Breast epithelium (tissue), 3 donors: Measurements from ENCODE around the gene CHD1L.

ENCODE experiments used
- POLR2A ChIP-seq: fragments of 450-650 bp; IDR thresholded peaks from one replicate; pipeline ENCODE4 v1.6.1; 2016; ENCODE audit warnings: antibody characterized with exemption, mild to moderate bottlenecking, moderate library complexity
- TF ChIP-seq, protein P1 (sequence below), 3 donors: fragments of 450-650 bp; IDR thresholded peaks; one replicate each; pipeline ENCODE4 v1.5.1; 2016 to 2017; ENCODE audit warnings: antibody characterized with exemption in 3 of 3, mild to moderate bottlenecking in 3 of 3, moderate library complexity in 3 of 3

DNA sequence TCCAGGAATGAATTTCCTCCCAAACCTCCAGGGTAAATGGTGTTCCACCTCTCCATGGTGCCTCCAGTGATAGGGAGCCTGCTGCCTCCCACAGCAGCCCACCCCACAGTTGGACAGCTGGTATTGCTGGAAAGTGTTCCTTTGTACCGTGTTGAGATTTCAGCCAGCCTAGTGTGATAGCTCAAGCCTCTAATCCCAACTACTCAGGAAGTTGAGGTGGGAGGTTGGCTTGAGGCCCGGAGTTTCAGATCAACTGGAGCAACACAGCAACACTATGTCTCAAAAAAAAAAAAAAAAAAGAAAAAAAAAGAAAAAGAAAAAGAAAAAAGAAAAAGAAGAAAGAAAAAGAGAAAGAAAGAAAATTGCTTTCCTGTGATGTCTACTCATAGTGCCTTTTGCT, 96.1 kb downstream of the CHD1L start:
- no peak for TF ChIP-seq POLR2A
- TF ChIP-seq, protein P1, sequence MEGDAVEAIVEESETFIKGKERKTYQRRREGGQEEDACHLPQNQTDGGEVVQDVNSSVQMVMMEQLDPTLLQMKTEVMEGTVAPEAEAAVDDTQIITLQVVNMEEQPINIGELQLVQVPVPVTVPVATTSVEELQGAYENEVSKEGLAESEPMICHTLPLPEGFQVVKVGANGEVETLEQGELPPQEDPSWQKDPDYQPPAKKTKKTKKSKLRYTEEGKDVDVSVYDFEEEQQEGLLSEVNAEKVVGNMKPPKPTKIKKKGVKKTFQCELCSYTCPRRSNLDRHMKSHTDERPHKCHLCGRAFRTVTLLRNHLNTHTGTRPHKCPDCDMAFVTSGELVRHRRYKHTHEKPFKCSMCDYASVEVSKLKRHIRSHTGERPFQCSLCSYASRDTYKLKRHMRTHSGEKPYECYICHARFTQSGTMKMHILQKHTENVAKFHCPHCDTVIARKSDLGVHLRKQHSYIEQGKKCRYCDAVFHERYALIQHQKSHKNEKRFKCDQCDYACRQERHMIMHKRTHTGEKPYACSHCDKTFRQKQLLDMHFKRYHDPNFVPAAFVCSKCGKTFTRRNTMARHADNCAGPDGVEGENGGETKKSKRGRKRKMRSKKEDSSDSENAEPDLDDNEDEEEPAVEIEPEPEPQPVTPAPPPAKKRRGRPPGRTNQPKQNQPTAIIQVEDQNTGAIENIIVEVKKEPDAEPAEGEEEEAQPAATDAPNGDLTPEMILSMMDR (IDR thresholded peaks at IDR 0.05): no peak
